Hypothalamus (tissue), 51 donors: ENCODE measurements around the gene TET3.

Experiments
- DNase-seq, 51 donors: peaks; one replicate each; lab custom pipeline; 2025; lab: John Stamatoyannopoulos, UW

The TET3 gene

GRCh38 chr2:73963385-73964120 lies 21.2 kb upstream of the TET3 start:
- DNase-seq: no peak

GRCh38 chr2:73964223-73964622 lies 20.5 kb upstream of the TET3 start:
- DNase-seq: no peak

- no peak for DNase-seq
Measured at GRCh38 chr2:73965053-73965452, 19.7 kb upstream of the TET3 start.

GRCh38 chr2:73968357-73968937 lies 16.3 kb upstream of the TET3 start:
- DNase-seq: no peak

- no peak for DNase-seq
Measured at GRCh38 chr2:73969356-73969755, 15.4 kb upstream of the TET3 start.

GRCh38 chr2:73970141-73970803 lies 14.4 kb upstream of the TET3 start:
- DNase-seq: no peak

- peak in 27 of 51 donors; percentile 8 to 61 (median 31) for DNase-seq
Measured at GRCh38 chr2:73970850-73971471, 13.7 kb upstream of the TET3 start.

- no peak for DNase-seq
Measured at GRCh38 chr2:73971722-73972121, 13.0 kb upstream of the TET3 start.

GRCh38 chr2:73972846-73973245 lies 11.9 kb upstream of the TET3 start:
- DNase-seq: no peak

GRCh38 chr2:73975731-73976130 lies 9.0 kb upstream of the TET3 start:
- DNase-seq: no peak

GRCh38 chr2:73976803-73977202 lies 7.9 kb upstream of the TET3 start:
- DNase-seq: no peak

- DNase-seq: no peak
Measured at GRCh38 chr2:73977466-73977865, 7.2 kb upstream of the TET3 start.

GRCh38 chr2:73979021-73979420 lies 5.7 kb upstream of the TET3 start:
- DNase-seq: no peak

- DNase-seq: no peak
Measured at GRCh38 chr2:73979686-73980085, 5.0 kb upstream of the TET3 start.

- no peak for DNase-seq
Measured at GRCh38 chr2:73980566-73980965, 4.1 kb upstream of the TET3 start.

- no peak for DNase-seq
Measured at GRCh38 chr2:73981081-73982001, 3.4 kb upstream of the TET3 start.

- DNase-seq: peak in 1 of 51 donors; percentile 37
Measured at GRCh38 chr2:73982140-73982617, 2.5 kb upstream of the TET3 start.

- peak in 2 of 51 donors; percentile 22 to 44 for DNase-seq
Measured at GRCh38 chr2:73983322-73984202, 1.1 kb upstream of the TET3 start.

- peak in 11 of 51 donors; percentile 12 to 63 (median 42) for DNase-seq
Measured at GRCh38 chr2:73984922-73985307, 205 bp downstream of the TET3 start.
